CD4-positive, alpha-beta T cell treated with Interleukin-2 at 100 ng/mL for 4 hours (primary cell): ENCODE data around the gene OR1K1.
"Not testable (repeated sequence)": the region's sequence is repeated elsewhere in the genome, so short reads cannot be mapped to it uniquely, and the experiment has no call there.

ENCODE experiments used
- DNase-seq: peaks from one replicate; pipeline ENCODE4 v3.0.0-alpha.2; 2020; ENCODE audit warnings: low spot score

Gene OR1K1

GRCh38 chr9:122812736-122813135 is 12.8 kb downstream of the OR1K1 start:
- no peak for DNase-seq

DNA sequence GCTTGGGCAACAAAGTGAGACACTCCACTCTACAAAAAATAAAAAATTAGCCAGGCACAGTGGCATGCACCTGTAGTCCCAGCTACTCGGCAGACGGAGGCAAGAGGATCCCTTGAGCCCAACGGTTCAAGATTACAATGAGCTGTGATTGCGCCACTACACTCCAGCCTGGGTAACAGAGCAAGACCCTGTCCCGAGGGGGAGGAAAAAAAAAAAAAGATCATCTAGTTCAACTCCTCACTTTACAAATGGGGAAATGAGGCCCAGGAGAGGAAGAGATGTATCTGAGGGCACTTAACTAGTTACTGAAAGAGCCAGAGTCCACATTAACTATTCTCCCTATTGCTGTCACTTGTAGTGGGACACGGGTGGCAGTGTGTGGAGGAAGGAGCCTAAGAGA is 14.6 kb downstream of the OR1K1 start:
- DNase-seq, result no peak

DNA sequence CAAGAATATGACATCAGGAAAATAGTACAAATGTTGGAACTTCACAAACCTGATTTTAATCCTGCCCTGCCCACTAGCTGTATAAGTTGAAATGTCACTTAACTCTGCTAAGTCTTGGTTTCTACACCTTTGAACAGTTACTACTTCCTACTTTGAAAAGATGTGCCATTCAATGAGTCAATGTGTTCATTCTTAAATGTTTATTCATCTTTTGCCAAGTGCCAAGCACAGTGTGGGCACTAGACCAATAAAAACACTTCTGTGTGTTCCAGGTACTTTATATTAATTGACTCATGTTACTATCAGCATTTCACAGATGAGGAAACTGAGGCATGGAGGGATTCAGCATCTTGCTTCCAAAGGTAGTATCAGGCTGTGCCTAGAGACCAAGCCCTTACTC is 15.6 kb downstream of the OR1K1 start:
- DNase-seq, result no peak

DNA sequence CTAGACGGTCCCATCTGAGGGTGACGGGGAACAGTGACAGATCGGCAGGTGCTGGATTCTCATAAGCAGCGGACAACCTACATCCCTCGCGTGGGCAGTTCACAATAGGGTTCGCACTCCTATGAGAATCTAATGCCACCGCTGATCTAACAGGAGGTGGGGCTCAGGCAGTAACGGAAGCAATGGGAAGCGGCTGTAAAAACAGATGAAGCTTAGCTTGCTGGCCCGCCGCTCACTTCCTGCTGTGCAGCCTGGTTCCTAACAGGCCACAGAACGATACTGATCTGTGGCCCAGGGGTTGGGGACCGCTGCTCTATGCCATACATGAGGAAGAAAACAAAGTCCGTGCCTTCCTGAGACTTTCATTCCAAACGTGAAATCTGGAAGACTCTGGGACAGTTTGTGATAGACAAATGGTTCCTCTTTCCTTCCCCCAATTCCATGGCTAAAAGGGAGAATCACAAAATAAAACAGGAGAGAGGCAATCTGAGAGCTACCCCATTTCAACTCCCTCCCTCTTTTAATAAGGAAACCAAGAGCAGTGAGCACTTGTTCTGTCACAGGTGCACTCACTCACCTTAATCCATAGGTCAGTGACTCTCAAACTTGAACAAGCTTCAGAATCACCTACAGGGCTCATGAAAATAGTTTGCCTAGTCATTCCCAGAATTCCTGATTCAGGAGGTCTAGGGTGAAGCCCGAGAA is 16.4 kb downstream of the OR1K1 start:
- peak; percentile 42 for DNase-seq

- no peak for DNase-seq
These were observed 19.4 kb downstream of the OR1K1 start for GRCh38 chr9:122819326-122819725.

DNA sequence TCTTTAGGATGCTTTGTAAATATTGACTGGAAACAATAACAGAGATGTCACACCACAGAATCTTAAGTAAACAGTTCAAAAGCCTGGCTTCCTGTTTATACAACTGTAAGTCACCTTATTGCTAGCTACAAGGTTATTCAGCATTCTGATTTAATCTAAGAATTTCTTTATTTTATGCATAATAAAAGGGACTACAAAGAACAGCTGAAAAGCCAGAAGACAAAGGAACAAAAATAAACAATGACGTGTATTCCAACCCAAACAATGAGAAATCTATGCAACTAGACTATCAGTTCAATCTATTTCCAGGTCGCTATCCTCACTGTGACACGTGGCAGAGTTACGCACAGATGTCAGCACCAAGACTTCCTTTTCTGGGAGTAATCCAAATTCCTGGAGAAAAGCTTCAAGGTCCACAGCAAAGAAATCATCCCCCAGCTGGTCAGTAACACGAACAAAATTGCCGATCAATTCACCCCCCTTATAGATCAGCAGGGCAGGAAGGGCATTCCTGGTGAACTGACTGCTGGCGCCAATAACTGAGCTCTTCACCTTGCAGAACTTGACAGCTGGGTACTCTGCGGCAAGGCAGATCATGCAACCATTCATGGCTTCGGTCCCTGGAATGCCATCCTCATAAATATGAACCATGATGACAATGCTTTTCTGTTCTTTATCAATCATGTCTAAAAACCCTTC is 20.0 kb downstream of the OR1K1 start:
- no peak for DNase-seq

- DNase-seq, result no peak
These were observed 20.5 kb downstream of the OR1K1 start for GRCh38 chr9:122820490-122820845.

- DNase-seq, result no peak
These were observed 21.5 kb downstream of the OR1K1 start for GRCh38 chr9:122821278-122821943.

- DNase-seq, result no peak
These were observed 22.1 kb downstream of the OR1K1 start for GRCh38 chr9:122822056-122822455.

- DNase-seq, result no peak
These were observed 23.0 kb downstream of the OR1K1 start for GRCh38 chr9:122822938-122823337.

DNA sequence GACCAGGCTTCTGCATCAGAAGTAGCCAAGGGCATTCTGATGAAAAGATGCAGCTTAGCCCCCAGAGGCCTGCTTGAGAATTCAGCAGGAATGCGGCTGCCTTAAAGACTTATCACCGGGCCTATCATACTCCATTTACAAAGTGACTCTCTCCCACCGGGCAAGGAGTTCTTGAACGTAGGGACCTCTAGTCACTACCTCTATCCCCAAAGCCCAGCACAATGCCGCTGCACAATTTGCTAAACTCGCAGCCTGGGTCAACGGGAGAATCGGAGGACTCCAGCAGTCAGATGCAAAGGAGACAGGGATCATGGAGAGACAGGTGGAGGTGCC is 27.8 kb downstream of the OR1K1 start:
- DNase-seq, result no peak

DNA sequence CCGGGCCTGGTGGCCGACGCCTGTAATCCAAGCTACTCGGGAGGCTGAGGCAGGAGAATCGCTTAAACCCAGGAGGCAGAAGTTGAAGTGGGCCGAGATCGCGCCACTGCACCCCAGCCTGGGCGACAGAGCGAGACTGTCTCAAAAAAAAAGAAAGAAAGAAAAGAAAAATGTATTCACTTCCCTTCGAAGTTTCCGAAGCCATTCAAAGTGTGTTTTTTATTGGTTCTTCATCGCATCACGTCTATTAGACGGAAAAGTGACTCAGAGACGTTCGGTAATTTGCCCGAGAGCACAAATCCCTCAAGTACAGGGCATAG is 29.0 kb downstream of the OR1K1 start:
- not testable (repeated sequence) for DNase-seq

DNA sequence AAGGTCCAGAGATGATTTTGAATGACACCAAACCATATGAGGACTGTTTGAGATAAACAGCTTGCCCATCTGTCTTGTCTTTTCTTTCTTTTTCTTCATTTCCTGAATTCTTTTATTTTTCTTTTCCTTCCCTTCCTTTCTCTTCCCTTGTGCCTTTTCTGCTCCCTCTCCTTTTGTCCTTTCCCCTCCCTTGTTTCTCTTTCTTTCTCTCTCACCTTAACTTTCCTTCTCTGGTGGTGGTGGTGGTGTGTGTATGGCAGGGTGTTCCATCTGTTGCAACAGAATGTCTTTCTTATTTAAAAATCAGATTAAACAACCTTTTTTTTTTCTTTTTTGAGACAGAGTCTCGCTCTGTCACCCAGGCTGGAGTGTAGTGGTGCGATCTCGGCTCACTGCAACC is 32.3 kb downstream of the OR1K1 start:
- DNase-seq, result no peak

DNA sequence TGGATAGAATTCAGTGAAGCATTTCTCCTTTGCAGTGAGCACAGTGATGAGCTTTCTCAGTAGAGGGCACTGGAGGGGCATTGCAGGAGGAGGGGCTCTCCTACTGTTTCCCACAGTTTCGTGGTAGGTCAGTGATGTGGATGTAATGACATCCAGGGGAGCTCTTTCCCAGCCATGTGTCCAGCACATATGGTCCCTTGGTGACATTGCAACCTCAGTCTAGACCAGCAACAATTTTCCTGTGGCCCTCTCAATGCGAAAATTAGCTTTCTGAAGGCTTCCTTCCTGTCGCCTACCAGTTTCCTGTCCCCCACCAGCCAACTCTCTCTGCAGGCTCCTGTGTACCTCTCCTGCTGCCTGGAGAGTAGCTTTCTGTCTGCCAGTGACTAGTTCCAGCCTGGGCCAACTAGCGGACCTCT is 35.4 kb downstream of the OR1K1 start:
- no peak for DNase-seq

DNA sequence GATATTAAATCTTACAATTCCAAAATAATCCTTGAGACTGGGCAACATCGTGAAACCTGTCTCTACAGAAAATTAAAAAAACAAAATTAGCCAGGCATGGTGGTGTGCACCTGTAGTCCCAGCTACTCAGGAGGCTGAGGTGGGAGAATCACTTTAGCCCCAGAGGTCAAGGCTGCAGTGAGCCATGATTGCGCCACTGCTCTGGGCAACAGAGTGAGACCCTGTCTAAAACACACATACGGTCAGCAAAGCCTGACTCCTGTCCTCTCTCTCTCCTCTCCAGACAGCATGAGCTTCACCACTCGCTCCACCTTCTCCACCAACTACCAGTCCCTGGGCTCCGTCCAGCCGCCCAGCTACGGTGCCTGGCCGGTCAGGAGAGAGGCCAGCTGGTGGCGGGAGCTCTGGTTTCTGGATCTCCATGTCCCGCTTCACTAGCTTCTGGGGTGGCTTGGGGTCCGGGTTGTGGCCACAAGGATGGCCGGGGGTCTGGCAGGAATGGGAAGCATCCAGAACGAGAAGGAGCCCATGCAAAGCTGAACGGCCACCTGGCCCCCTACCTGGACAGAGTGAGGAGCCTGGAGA is 37.4 kb downstream of the OR1K1 start:
- DNase-seq, result no peak

GRCh38 chr9:122838441-122838840 is 38.5 kb downstream of the OR1K1 start:
- not testable (repeated sequence) for DNase-seq

DNA sequence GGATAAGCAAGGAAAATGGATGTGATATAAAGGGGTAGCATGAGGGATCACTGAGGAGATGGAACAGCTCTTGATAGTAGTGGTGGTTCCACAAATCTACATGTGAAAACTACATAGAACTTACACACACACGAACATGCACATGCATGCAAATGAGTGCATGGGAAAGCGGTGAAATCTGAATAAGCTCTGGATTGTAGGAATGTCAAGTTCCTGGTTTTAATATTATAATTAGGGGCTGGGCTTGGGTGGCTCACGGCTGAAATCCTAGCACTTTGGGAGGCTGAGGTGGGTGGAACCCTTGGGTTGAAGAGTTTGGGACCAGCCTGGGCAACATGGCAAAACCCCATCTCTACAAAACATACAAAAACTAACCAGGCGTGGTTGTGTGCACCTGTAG is 41.6 kb downstream of the OR1K1 start:
- no peak for DNase-seq

DNA sequence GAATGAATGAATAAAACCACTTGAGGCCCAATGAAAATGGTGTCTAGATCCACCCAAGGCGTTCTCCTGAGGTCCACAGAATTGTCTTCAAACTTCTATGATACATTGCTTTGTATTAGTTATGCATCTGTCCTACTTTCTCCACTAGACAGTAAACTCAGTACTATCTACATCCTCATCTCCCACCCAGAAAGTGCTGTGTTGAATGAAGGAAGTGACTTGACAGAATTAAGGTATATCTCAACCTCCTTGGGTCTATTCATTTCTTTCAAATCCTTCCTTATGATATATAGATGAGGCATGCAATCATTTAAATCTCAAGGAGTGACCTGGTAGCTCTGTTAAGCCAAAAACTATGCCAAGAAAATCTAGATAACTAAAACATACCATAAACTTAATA is 44.2 kb downstream of the OR1K1 start:
- DNase-seq, result no peak

- DNase-seq, result no peak
These were observed 45.2 kb downstream of the OR1K1 start for GRCh38 chr9:122845116-122845515.

GRCh38 chr9:122846371-122846940 is 46.5 kb downstream of the OR1K1 start:
- DNase-seq, result no peak

- DNase-seq, result no peak
These were observed 48.5 kb downstream of the OR1K1 start for GRCh38 chr9:122848256-122848943.
